AG08396 (cell line): ENCODE data around the gene FBXL17.
"Not testable (repeated sequence)": the region's sequence is repeated elsewhere in the genome, so short reads cannot be mapped to it uniquely, and the experiment has no call there.

ENCODE experiments used
- DNase-seq: peaks from one replicate; pipeline ENCODE4 v3.0.0; 2012; ENCODE audit warnings: low spot score, mixed read lengths

FBXL17 gene

GRCh38 chr5:108381954-108382783 lies at the start of gene FBXL17:
FBXL17 (minus strand) TSS chr5:108382098.
- peak; percentile 90 for DNase-seq

- DNase-seq = no peak
These were observed 49.2 kb upstream of the FBXL17 start for GRCh38 chr5:108430931-108431608.

GRCh38 chr5:108421713-108422112 lies 39.8 kb upstream of the FBXL17 start:
- DNase-seq = no peak

GRCh38 chr5:108420755-108421154 lies 38.9 kb upstream of the FBXL17 start:
- no peak for DNase-seq

- no peak for DNase-seq
These were observed 38.3 kb upstream of the FBXL17 start for GRCh38 chr5:108420158-108420557.

- no peak for DNase-seq
These were observed 36.3 kb upstream of the FBXL17 start for GRCh38 chr5:108418197-108418596.

- DNase-seq = no peak
These were observed 35.3 kb upstream of the FBXL17 start for GRCh38 chr5:108417166-108417670.

GRCh38 chr5:108415726-108416125 lies 33.8 kb upstream of the FBXL17 start:
- DNase-seq = no peak

GRCh38 chr5:108409786-108410185 lies 27.9 kb upstream of the FBXL17 start:
- no peak for DNase-seq

- not testable (repeated sequence) for DNase-seq
These were observed 23.3 kb upstream of the FBXL17 start for GRCh38 chr5:108405201-108405600.

- DNase-seq = no peak
These were observed 17.1 kb upstream of the FBXL17 start for GRCh38 chr5:108398964-108399363.

GRCh38 chr5:108396837-108397236 lies 14.9 kb upstream of the FBXL17 start:
- DNase-seq = not testable (repeated sequence)

GRCh38 chr5:108387758-108388157 lies 5.9 kb upstream of the FBXL17 start:
- DNase-seq = no peak

GRCh38 chr5:108386345-108387061 lies 4.6 kb upstream of the FBXL17 start:
- no peak for DNase-seq

GRCh38 chr5:108384741-108385140 lies 2.8 kb upstream of the FBXL17 start:
- no peak for DNase-seq

GRCh38 chr5:108382784-108383330 lies 959 bp upstream of the FBXL17 start:
- DNase-seq = peak; percentile 6

GRCh38 chr5:108381350-108381953 lies 446 bp downstream of the FBXL17 start:
- DNase-seq = peak; percentile 79

GRCh38 chr5:108380531-108381349 lies 1.2 kb downstream of the FBXL17 start:
- peak; percentile 31 for DNase-seq

GRCh38 chr5:108379722-108380530 lies 2.0 kb downstream of the FBXL17 start:
- no peak for DNase-seq

GRCh38 chr5:108375768-108376167 lies 6.1 kb downstream of the FBXL17 start:
- DNase-seq = no peak
